HUES48 (cell line): ENCODE data around the gene GLS.

Experiments used
- H3K27ac ChIP-seq: one replicate; pipeline ENCODE4 v1.7.0; 2013; ENCODE audit warnings: low read depth, low read length, inconsistent platforms
- H3K27me3 ChIP-seq: 2 replicates; pipeline ENCODE4 v1.6.1; 2013; ENCODE audit warnings: mild to moderate bottlenecking, low read length; ENCODE audit not compliant: control insufficient read depth, insufficient read depth
- H3K36me3 ChIP-seq: 2 replicates; pipeline ENCODE4 v1.6.1; 2013; ENCODE audit warnings: low read length; ENCODE audit not compliant: control insufficient read depth, insufficient read depth
- H3K4me1 ChIP-seq: 2 replicates; pipeline ENCODE4 v1.6.1; 2013; ENCODE audit warnings: mild to moderate bottlenecking, low read length; ENCODE audit not compliant: control insufficient read depth, insufficient read depth
- H3K4me3 ChIP-seq: 2 replicates; pipeline ENCODE4 v1.5.1; 2013; ENCODE audit warnings: mild to moderate bottlenecking, low read depth, low read length
- H3K9ac ChIP-seq: 2 replicates; pipeline ENCODE4 v1.6.1; 2013; ENCODE audit warnings: mild to moderate bottlenecking, low read depth, low read length, moderate library complexity
- H3K9me3 ChIP-seq: 2 replicates; pipeline ENCODE4 v1.6.1; 2013; ENCODE audit warnings: low read length; ENCODE audit not compliant: control insufficient read depth, insufficient read depth

GLS gene

GRCh38 chr2:191006997-191007783 lies 126.6 kb downstream of the GLS start:
- no peaks in the 10 kb centered on the region for H3K9me3 ChIP-seq
- no peak overlapping the region for H3K9ac ChIP-seq
- H3K4me3 ChIP-seq, result no peak overlapping the region
- peaks cover 89% of the 10 kb centered on the region for H3K36me3 ChIP-seq
- no peaks in the 10 kb centered on the region for H3K4me1 ChIP-seq
- H3K27me3 ChIP-seq, result no peaks in the 10 kb centered on the region
- H3K27ac ChIP-seq, result no peak overlapping the region

DNA sequence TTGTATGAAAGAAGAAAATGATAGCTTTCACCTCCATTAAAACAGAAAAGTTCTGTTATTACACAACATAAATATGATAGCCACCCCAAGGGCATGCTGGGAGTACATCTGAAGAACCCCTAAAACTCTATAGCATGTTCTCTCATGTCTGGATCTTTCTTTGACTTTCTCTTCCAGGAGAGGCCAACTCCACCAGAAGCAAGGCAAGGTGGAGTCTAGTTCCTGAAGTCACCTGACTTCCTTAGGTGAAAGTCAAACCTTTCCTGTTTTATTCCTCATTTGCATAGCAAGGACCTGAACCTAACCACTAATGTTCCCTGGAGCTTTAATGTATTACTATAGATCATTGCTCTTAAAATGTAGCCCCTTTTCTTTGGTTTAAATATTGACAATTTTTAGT lies 127.7 kb downstream of the GLS start:
- H3K4me1 ChIP-seq, result no peaks in the 10 kb centered on the region
- no peak overlapping the region for H3K4me3 ChIP-seq
- no peak overlapping the region for H3K9ac ChIP-seq
- no peak overlapping the region for H3K27ac ChIP-seq
- no peaks in the 10 kb centered on the region for H3K27me3 ChIP-seq
- H3K36me3 ChIP-seq, result peaks cover 78% of the 10 kb centered on the region
- no peaks in the 10 kb centered on the region for H3K9me3 ChIP-seq

DNA sequence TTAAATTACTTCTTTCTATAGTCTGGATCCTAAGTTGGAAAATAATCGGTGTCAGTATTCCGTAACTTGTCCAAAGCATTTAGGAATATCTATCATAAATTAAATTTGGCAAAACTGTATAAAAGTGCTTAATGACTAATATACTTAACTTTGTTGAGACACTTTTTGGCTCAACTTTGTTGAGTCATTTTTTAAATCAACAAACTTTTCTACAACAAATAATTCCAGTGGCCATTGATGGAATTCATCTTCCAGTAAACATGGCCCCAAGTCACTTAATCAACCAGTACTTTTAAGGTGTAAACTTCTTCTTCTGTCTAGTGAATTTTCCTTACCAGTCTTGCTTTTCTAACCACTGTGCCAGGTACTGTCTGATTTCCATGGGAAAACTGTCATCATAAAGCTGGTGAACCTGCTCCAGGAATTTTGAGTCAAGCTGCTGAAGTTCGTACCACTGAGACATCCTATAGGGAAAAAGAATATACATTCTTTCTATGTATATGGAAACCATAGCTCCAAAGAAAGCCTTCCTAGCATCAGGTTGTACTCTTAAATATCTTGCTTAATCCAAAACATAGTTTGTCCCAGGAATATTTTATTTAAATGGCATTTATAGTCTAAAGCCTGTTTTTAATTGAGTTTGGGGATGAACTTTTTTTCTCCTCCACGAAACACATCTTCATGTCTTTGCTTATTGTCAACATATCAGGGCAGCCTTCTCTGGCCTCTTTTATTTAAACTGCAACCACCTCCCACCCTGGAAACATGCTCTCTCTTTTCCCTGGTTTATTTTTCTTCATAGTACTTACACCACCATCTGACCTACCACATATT lies 129.1 kb downstream of the GLS start:
- Histone ChIP-seq H3K9ac (no peak overlapping the region), H3K4me1 (0 out of 2 replicates have a peak, but pooled peaks cover 5% of the 10 kb centered on the region), H3K4me3 (no peak overlapping the region), H3K27ac (no peak overlapping the region), H3K9me3 (no peaks in the 10 kb centered on the region), H3K36me3 (peaks cover 63% of the 10 kb centered on the region), H3K27me3 (peaks cover 3% of the 10 kb centered on the region)

DNA sequence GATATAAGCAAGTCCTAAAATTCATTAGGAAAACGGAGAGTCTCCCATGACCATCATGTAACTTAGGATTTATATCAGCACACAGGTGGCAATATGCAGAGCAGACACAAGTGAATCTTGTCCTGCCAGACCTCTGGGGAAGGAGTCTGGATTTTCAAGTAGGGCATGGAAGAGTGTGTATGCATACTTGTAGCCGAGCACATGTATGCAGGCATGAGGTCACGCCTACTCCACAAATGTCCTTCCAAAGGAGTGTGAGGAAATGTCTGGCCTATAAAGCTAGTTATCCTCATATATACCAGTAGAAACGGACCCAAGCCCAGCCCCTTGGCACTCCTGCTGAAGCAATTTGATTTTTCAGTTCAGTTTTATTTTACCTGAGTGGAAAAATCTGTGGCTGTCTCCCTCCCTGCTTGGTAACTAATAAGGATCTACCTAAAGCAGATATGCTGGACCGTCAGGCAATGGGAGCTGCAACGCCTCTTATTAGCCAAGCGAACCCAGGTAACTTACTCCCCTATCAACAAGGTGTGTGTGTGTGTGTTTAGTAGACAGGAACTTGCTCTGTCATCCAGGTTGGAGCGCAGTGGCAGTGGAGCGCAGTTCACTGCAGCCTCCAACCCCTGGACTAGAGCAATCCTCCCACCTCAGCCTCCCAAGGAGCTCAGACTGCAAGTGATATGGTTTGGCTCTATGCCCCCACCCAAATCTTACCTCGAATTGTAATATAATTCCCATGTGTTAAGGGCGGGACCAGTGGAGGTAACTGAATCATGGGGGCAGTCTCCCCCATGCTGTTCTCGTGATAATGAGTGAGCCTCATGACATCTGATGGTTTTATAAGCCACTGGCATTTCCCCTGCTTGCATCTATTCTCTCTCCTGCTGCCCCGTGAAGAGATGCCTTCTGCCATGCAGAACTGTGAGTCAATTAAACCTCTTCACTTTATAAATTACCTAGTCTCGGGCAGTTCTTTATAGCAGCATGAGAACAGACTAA lies 130.6 kb downstream of the GLS start:
- no peak overlapping the region for H3K27ac ChIP-seq

DNA sequence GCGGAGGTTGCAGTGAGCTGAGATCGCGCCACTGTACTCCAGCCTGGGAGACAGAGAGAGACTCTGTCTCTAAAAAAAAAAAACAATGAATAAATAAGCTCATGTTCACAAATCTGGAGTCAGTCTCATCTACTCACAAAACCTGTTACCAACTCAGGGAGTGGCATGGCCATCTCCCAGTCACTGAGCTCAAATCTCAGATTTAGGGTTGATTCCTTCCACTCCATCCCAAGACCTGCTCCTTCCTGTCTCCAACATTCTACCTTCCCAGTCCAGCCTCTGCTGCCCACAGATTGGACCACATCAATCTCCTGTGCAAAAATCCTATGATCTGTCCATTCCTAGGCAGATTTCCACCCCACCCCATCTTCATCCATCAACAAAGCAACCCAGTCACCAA lies 131.7 kb downstream of the GLS start:
- Histone ChIP-seq H3K4me3 (no peak overlapping the region), H3K27ac (no peak overlapping the region), H3K27me3 (peaks cover 23% of the 10 kb centered on the region), H3K36me3 (peaks cover 37% of the 10 kb centered on the region), H3K4me1 (0 out of 2 replicates have a peak, but pooled peaks cover 5% of the 10 kb centered on the region), H3K9ac (no peak overlapping the region), H3K9me3 (no peaks in the 10 kb centered on the region)

More for the DNA sequence above, 130.6 kb downstream of the GLS start:
- H3K27me3 ChIP-seq, result peaks cover 17% of the 10 kb centered on the region
- H3K4me3 ChIP-seq, result no peak overlapping the region
- H3K36me3 ChIP-seq, result peaks cover 49% of the 10 kb centered on the region
- no peak overlapping the region for H3K9ac ChIP-seq
- H3K4me1 ChIP-seq, result 0 out of 2 replicates have a peak, but pooled peaks cover 5% of the 10 kb centered on the region
- H3K9me3 ChIP-seq, result no peaks in the 10 kb centered on the region

GRCh38 chr2:191012845-191013681 lies 132.4 kb downstream of the GLS start:
- no peak overlapping the region for H3K27ac ChIP-seq
- H3K36me3 ChIP-seq, result peaks cover 30% of the 10 kb centered on the region

GRCh38 chr2:191013682-191013931 lies 133.0 kb downstream of the GLS start:
- peaks cover 25% of the 10 kb centered on the region for H3K36me3 ChIP-seq
- peak overlapping the region; percentile 77; the same call in 1 of the 2 replicates for H3K9ac ChIP-seq
- peak overlapping the region; percentile 94 for H3K4me3 ChIP-seq
- H3K27ac ChIP-seq, result peak overlapping the region; percentile 76
- 0 out of 2 replicates have a peak, but pooled peaks cover 5% of the 10 kb centered on the region for H3K4me1 ChIP-seq
- no peaks in the 10 kb centered on the region for H3K9me3 ChIP-seq
- H3K27me3 ChIP-seq, result peaks cover 26% of the 10 kb centered on the region

More at GRCh38 chr2:191012845-191013681, 132.4 kb downstream of the GLS start:
- H3K4me3 ChIP-seq, result peak overlapping the region; percentile 94
- H3K9ac ChIP-seq, result peak overlapping the region; percentile 77; the same call in 1 of the 2 replicates
- 0 out of 2 replicates have a peak, but pooled peaks cover 5% of the 10 kb centered on the region for H3K4me1 ChIP-seq
- no peaks in the 10 kb centered on the region for H3K9me3 ChIP-seq
- H3K27me3 ChIP-seq, result peaks cover 23% of the 10 kb centered on the region

DNA sequence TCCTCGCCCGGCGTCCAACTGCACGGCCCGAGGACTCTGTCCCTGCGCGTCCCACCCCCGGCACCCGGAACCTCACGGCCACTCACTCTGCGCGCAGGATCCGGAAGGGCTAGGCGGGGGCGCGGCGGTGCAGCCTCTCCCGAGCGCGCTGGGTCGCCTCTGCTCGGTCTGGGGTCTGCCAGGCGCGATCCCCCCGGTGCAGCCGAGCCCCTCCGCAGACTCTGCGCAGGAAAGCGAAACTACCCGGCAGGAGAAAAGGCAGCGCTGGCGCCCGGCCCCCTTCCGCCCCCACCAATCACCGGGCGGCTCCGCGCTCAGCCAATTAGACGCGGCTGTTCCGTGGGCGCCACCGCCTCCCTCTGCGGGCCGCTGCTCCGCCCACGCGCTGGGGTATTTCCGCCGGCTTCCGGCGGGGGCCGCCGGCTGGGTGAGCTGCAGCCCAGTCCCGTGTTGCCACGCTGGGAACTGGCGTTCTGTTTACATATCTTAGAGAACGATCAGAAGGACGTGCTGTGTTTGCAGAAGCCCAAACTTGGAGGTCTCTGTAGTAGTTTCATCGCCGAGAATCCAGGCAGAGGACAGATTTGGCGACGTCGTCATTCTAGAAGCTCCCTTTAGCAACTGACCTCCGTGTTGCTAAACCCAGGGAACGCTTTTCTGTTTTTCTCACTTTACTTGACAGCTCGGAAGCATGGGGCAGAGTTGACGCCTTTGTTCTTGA lies 133.5 kb downstream of the GLS start, which contains the start of gene STAT1:
Gene STAT1, minus strand, starts transcription at position 240 of the 721 bp plus-strand sequence. CDS start 4,168 bp downstream, outside the sequence.
- H3K9ac ChIP-seq, result peak within 1 kb of the TSS; percentile 77
- peak within 1 kb of the TSS; percentile 94 for H3K4me3 ChIP-seq
- H3K27me3 ChIP-seq, result peaks cover 27% of the 10 kb centered on the region
- 0 out of 2 replicates have a peak, but pooled peaks cover 5% of the 10 kb centered on the region for H3K4me1 ChIP-seq
- H3K36me3 ChIP-seq, result peaks cover 20% of the 10 kb centered on the region
- H3K9me3 ChIP-seq, result no peaks in the 10 kb centered on the region
- peak within 1 kb of the TSS; percentile 76 for H3K27ac ChIP-seq

DNA sequence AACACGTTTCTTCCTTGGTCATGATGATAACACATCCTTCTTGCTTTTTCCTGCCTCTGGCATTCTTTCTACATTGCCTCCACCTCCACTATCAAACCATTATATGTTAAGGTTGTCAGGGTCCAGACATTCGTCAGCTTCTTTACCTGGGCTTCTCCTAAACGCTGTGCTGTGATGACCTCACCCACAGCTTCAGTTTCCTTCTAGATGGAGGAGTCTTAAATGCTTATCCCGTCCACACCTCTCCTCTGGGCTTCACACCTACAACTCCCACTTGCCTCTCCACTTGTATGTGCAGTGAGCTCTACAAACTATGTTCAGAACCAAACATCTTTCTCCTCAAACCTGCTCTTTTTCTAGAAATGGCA lies 134.0 kb downstream of the GLS start:
- Histone ChIP-seq H3K36me3 (peaks cover 14% of the 10 kb centered on the region), H3K4me1 (0 out of 2 replicates have a peak, but pooled peaks cover 5% of the 10 kb centered on the region), H3K27ac (peak overlapping the region; percentile 61)

More for the DNA sequence above, 134.0 kb downstream of the GLS start:
- H3K9ac ChIP-seq, result peak overlapping the region; percentile 44
- peak overlapping the region; percentile 94 for H3K4me3 ChIP-seq
- peaks cover 29% of the 10 kb centered on the region for H3K27me3 ChIP-seq
- no peaks in the 10 kb centered on the region for H3K9me3 ChIP-seq
